Activated CD4-positive, alpha-beta T cell treated with anti-CD3 and anti-CD28 coated beads for 48 hours (primary cell): ENCODE data around the gene TBX1.
"Not testable (repeated sequence)": the region's sequence is repeated elsewhere in the genome, so short reads cannot be mapped to it uniquely, and the experiment has no call there.

ENCODE experiments used
- DNase-seq: peaks from one replicate; pipeline ENCODE4 v3.0.0-alpha.2; 2020

TBX1 gene

DNA sequence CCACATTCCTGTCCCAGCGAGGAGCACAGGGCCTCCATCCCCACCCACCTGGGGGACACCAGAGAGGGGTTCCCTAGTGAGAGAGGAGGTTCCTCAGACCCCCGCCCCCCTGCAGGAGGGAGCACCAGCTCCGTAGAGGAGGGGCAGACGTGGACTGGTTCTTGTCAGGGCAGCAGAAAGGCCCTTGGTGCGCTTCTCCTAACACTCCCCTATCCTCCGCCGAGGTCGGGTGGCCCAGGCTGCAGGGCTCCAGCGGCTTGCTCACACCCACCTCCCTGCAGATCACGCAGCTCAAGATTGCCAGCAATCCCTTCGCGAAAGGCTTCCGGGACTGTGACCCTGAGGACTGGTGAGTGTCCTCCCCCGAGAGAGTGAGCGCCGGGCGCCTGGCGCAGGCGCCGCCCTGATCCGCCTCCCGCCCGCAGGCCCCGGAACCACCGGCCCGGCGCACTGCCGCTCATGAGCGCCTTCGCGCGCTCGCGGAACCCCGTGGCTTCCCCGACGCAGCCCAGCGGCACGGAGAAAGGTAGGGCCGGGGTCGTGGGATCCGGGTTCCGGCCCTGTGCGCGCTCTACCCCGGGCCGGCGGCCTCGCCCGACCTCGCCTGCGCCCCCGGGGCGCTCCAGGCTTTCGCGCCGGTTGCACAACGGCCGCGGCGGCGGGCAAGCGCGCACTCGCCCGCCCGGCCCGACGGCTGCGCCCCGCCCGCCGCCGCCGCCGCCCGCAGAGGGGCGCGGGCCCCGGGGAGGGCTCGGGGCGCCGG is 5.1 kb downstream of the TBX1 start:
- no peak for DNase-seq

DNA sequence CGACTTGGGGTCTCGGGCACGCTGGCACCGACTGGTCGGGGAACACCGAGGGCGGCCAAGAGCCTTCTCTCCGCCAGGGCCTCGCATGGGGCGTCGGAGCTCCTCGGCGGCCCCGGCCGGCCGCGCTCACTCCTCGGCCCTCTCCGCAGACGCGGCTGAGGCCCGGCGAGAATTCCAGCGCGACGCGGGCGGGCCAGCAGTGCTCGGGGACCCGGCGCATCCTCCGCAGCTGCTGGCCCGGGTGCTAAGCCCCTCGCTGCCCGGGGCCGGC is 5.6 kb downstream of the TBX1 start:
- DNase-seq: no peak

DNA sequence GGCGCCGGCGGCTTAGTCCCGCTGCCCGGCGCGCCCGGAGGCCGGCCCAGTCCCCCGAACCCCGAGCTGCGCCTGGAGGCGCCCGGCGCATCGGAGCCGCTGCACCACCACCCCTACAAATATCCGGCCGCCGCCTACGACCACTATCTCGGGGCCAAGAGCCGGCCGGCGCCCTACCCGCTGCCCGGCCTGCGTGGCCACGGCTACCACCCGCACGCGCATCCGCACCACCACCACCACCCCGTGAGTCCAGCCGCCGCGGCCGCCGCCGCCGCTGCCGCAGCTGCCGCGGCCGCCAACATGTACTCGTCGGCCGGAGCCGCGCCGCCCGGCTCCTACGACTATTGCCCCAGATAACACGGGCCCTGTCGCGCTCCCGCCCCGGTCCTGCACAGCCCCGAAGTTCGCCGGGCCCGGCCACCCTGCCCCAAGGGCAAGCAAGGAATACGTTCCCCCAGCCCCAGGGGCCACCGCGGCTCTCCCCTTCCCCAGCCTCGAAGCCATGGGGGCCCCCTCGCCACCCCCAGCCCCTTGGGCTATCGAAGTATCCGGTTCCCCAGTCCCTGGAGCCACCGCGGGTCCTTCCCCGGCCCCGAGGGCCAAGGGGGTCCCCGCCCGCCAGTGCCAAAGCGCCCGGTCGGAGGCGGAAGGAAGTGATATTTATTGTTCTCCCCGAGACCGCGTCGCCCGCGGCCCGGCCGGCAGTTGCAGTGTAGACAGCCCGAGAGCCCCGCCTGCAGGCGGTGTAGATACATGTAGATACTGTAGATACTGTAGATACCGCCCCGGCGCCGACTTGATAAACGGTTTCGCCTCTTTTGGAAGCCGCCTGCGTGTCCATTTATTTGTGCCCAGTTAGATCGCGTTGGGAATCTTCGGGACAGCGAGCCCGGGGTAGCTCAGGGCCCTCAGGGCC is 6.2 kb downstream of the TBX1 start:
- DNase-seq: peak; percentile 71

DNA sequence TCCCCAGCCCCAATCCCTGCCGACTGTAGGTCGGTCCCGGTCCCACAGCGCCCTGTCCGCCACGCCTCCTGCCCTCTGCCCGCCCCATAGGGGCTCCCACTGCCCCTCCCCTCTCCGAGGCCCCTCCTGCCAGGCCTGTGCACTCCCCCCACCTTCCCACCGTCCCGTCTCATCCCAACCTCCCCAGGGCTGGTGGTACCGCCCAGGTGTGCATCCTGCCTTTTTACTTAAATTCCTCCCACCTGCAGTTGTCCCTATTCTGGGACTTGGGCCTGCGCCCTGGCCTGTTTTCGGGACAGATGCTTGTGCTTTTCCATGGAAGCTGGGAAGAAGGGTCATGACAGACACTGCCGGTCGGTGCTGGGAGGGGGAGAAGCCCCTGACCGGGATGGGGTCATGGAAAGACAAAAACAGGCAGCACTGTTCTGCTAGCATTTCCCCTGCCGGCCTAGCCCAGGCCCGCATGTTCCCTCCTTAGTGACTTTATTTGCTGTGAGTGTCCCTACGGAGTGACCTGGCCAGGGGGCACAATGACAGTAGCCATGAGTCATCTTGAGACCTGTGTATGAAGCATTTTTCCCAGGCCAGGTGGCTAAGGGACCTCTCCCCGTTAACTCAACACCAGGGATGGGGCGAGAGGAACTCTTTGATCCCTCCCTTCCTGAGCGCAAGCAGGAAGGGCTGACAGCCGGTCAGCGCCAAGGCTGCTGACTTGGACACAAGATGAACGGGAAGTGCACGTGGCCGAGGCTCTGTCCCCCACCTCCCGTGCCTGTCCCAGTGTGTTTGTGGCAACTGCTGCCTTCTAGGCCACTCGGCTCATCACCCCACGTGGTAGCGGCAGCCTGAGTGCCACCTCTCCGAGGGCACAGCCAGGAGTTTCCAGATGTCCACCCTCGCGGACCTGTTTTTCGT is 7.1 kb downstream of the TBX1 start:
- no peak for DNase-seq

DNA sequence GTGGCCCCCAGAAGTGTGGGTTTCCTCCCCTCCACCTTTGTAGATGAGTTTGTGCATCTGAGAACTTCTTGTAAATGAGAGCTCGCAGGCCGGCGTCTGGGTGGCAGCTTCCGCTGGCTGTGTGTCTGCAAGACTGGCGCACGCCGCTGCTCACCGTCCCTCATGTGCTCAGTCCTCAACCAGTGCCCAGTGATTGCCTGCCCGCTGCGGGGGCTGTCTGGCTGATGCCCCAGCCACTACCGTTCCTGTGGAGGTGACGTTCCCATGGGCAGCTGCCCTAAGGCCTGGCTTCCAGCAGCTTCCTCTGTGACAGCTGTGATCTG is 8.8 kb downstream of the TBX1 start:
- no peak for DNase-seq

DNA sequence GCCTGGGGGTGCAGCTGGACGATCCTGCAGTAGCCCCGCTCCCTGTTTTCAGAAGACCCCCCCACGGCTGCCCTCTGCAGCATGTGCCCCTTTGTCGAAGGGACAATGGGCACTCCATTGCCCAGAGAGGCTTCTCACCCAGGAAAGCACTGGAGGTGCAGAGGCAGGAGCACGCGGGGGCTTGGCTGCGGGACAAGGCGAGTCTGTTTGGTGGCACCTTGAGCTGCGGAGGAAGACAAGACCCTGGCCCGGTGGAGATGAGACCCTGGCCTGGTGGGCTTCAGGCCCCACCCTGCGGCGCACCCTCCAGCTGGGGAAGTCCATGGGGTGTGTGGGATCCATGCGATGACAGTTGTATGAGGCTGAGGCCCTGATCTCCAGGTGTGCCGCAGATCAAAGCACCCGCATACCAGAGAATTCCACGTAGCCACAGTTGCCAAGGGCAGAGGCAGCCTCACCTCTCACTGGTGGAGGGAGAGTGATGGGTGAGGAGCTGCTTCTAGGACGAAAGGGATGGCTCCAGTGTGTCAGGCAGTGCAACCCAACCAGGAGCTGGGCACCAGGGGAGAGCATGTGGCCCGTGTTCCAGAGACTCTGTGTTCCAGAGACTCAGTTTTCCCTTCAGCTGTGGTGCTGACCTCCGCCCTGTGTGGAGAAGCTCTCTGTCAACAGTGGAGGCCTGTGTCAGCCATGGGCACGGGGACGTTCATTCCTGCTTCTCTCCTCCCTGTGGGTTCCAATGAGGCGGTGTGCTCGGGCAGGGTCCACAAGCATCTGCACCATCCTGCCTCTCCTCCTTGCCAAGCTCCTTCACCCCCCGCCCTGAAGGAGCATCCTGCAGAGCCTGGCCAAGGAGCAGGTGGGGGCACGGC is 10.0 kb downstream of the TBX1 start:
- DNase-seq: no peak

DNA sequence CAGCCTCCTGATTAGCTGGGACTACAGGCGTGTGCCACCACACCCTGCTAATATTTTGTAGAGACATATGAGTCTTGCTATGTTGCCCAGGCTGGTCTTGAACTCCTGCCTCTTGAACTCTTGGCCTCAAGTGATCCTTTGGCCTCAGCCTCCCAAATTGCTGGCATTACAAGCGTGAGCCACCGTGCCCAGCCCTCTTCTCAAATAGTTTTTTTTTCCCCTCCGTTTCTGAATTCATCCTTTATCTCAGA is 11.8 kb downstream of the TBX1 start:
- DNase-seq: no peak

DNA sequence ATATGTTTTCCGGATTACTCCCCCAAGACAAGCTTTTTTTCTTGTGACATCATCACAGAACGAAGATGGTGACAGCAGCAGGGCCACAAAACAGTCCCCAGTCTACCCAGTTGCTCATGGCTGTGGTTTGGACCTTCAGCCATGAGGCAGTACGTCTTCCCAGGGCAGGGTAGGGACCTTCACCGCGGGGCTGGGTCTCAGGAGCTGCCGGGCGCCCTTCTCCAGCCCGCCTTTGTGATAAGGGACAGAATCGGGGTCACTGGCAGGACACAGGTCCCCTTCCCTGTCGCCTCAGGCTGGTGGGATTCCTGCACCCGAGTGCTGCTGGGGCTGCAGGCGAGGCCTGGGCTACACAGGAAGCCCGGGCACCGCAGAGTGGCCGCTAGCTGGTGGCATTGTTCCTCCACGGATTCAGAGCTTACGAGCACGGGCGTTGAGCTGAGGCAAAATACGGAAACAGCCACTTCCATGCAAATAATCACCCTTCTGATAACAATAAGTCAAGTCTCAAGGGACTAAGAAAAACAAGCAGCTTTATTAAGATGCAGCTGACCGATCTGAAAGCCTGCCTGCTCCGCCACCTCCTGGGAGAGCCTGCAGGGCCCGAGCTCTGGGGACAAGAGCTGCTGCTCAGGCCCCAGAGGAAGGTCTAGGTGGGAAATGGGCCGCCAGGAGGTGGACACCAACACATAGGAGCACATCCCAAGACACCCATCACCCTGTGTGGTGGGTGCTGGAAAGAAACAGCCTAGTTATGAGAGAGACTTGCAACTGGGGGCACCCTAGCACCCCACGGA is 12.3 kb downstream of the TBX1 start:
- no peak for DNase-seq

DNA sequence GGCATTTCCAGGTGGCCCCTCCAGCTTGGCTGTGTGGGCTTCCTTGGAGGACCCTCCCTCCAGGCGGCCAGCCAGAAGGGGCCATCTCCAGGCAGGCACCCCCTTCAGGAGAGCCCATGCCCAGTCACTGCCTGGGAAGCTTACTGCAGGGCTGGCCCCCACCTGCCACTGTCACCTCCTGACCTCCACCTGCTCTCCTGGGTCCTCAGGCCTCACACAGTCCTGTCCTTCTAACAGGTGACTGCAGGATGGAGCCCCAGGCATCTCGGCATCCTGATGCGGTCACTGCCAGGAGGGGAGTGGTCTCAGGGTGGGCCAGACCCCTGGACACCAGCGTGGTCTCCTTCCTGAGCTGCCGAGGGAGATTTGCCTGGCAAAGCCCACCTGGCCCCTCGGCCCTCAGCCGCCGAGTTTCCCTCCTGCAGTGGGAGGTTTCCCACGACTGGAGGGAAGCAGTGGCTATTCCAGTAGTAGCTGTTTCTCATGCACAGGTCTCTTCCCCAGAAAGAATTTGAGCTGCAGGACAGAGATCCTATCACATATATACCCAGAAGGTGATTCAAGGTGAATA is 13.0 kb downstream of the TBX1 start:
- DNase-seq: no peak

DNA sequence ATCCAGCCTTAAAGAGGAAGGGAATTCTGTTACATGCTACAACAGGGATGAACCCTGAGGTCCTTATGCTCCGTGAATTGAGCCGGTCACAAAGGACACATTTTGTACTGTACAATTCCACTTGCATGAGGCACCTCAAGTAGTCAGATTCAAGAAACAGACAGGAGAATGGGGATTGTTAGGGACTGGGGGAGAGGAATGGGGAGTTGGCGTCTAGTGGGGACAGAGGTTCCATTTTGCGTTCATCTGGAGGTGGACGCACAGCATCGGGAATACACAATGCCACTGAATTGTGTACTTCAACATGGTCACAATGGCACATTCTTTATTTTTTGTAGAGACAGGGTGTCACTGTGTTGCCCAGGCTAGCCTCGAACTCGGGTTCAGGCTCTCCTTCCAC is 14.1 kb downstream of the TBX1 start:
- DNase-seq: no peak

DNA sequence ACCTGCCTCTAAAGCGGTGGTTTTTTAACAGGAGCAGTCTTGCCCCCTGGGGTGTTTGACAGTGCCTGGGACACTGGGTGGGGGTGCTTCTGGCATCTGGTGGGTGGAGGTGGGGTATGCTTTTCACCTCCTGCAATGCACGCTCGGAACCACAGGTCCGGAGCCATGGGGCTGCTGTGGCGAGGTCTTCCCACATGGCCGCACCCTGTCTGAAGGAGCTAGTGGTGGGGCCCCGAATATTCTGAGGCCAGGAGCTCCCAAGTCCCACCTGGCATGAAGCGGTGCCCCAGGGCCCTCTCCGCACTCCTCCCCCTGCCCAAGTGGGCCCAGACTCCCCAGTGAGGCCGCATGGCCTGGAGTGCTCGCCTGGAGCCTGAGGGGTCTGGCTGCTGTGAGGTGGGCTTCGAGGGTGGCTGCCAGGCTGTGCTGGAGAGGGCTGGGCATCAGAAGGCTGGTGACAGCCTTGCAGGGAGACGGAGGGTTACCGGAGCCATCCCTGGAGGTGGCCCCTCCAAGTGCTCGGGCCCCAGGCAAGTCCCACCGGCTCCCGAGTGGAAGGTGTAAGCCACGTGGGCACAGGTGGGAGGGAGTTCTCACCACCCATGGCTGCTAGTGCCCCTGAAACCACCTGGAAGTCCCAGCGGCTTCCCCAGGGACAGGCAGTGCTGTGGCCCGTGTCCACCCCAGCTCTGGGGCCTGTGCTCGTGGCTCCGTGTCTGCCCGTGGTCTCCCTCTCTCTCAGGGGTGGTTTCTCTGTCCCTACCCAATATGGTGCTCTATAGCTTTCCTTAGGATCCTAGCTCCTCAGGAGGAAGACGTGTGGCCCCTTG is 15.1 kb downstream of the TBX1 start:
- no peak for DNase-seq

DNA sequence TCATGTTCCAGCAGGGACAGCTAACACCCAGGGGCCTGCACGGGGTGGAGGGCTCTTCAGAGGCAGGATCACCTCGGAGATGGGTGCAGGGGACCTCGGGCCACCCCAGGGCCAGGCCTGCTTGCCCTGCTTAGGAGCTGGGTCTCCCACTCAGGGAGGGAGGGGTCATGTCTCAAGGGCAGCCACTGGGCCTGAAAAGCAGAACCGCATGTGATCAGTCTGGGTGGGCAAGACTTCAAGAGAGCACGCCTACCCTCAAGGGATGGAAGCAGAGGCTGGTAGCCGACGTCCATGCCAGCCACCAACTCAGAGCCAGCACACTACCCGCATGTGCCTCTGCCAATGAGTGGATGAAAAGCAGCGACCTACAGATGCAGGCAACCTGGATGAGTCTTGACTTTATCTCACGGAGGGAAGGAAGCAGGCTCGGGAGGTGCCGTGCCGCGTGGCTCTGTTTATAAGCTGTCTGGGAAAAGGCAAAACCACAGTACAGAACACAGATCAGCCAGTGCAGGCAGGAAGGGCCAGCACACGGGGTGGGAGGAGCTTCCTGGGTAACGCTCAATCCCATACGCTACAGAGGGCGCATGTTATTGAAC is 16.0 kb downstream of the TBX1 start:
- DNase-seq: no peak

DNA sequence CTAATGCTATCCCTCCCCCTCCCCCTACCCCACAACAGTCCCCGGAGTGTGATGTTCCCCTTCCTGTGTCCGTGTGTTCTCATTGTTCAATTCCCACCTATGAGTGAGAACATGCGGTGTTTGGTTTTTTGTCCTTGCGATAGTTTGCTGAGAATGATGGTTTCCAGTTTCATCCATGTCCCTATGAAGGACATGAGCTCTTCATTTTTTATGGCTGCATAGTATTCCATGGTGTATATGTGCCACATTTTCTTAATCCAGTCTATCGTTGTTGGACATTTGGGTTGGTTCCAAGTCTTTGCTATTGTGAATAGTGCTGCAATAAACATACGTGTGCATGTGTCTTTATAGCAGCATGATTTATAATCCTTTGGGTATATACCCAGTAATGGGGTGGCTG is 16.6 kb downstream of the TBX1 start:
- DNase-seq: not testable (repeated sequence)

DNA sequence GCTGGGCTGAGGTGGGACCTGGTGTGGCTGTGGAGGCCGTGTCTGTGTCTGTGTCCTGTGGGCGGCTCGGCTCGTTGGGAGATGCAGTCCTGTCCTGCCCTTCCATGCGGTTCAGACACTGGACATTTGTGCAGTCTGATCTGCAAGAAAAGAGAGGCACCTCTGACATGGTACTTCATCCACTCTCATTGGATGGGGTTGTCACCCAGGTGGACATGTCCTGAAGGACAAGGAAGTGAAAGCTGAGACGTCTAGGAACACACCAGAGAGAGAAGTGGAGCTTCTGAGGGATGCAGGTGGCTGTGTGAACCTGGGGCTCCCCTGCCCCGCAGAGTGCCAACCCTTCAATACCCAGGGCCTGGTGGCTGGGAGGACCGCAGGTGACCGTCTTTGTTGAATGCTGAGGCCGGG is 18.4 kb downstream of the TBX1 start:
- no peak for DNase-seq

DNA sequence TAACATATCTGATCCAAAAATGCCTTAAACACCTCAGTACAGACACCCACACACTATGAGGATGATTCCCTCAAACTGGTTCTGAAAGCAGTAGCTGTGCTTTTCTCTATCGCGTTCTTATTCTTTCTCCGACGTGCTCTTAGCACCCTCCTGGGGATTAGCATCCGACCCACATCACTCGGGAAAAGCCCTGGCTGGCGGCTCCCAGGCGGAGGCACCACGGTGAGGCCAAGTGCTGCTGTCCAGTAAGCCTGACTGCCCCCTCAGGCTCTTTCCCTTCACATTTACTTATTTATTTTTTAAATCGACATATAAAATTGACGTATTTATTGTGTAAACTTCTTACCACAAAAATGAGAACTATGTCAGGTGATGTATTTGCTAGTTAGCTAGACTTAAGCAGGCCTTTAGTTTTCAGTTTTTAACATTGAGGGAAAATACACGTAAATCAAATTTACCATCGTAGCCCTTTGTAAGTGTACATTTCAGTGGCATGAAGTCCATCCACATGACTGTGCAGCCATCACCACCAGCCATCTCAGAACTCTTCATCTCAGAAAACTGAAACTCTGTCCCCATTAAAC is 19.2 kb downstream of the TBX1 start:
- DNase-seq: no peak

DNA sequence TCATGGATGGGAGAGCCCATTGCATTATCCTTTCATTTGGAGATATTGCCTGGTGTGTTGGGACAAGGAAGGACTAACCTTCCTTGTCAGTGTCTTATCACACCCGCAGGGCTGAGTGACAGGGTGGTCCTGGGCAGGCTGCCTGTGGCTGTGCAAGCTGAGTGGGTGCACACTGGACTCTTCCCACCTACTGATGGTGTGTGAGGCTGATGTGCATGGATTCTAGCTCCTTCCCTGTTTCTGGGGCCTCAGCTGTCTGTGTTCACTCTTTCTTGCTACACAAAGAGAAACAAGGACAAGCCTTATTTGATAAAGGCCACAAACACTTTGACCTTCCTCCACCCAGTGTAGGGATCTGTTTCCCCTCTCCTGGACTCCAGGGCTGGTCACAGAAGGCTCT is 22.0 kb downstream of the TBX1 start:
- no peak for DNase-seq

DNA sequence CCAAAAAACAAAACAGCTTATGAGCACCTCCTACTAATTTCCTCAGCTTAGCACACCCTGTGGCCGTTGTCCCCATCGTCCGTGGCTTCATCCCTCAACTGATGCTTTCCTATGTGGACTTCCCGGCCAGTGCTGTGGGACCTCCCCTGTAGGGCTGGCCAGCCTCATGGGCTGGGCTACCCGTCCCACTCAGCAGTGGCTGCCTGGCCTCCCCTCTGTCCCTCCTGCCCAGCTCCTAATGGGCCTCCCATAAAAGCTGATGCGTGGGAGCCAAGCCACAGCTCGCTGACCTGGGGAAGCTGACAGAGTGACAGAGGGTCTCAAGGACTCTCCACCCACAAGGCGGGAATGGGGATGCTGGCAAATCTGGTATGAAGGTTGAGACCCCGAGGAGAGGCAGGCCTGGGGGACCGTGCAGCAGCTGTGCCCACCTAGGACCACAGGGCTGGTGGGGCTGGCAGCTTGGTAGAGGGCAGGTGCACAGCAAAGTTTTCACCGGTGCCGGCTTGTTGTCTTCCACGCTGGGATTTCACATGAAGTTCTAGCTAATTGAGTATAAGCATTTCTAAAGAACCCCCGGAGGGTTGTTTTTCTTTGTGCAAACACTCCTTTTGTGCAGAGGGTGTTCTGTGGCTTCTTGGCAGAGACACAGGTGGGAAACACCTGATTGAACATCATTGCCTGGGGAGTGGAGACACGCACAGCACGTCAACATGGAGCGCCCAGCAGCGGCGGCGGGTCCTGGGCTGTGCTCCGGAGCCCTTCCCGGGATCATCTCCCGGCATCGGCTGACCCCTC is 23.2 kb downstream of the TBX1 start:
- DNase-seq: no peak

DNA sequence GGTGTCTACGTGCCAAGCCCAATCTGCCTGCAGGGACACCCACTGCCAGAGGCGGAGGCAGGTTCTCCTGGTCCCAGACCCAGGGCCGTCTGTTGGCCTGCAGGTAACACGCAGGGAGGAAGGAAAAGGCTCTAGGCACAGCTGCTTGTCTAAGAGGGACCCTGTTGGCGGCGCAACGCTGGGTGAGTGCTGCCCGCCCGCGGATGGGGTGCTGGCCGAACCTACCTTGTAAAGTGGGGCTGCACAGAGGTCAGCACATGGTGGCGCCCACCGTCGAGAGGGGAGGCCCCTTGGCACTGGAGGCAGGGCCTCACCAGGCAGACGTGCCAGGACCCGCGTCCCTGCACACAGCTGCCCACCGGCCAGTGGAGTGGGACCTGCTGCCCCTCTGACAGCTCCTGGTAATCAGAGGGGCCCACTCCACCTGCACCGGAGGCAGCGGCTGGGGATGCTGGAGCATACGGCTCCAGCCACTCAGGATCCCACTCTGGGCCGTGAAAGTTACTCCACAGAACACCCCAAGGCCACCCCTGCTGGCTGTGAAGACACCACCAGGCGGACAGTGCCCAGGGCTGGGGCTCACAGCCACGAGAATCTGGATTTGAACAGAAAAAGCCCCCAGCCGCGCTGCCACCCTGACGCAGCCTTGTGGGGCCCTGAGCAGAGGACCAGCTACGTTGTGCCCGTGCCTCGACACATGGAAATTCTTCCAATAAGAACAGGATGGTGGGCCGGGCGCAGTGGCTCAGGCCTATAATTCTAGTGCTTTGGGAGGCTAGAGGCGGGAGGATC is 24.0 kb downstream of the TBX1 start:
- no peak for DNase-seq
